GM19351 (cell line): ENCODE measurements around the gene NELFA.
"Not testable (repeated sequence)": the region's sequence is repeated elsewhere in the genome, so short reads cannot be mapped to it uniquely, and the experiment has no call there.

Source experiments
- ATAC-seq: cut with Tn5 transposase; IDR thresholded peaks from one replicate; pipeline ENCODE4 v1.9.1; 2021; ENCODE audit warnings: mild to moderate bottlenecking, moderate library complexity; ENCODE audit not compliant: unreplicated experiment

Gene NELFA

GRCh38 chr4:1996866-1997611 lies 11.7 kb downstream of the NELFA start:
- ATAC-seq = no peak

- no peak for ATAC-seq
These were observed 13.8 kb downstream of the NELFA start for GRCh38 chr4:1994938-1995337.

GRCh38 chr4:1993718-1994516 lies 14.9 kb downstream of the NELFA start:
- ATAC-seq = not testable (repeated sequence)

- no peak for ATAC-seq
These were observed 15.6 kb downstream of the NELFA start for GRCh38 chr4:1993169-1993516.

GRCh38 chr4:1992468-1993168 lies 16.2 kb downstream of the NELFA start:
- ATAC-seq = no peak

GRCh38 chr4:1991596-1992434 lies 17.0 kb downstream of the NELFA start:
- no peak for ATAC-seq

- ATAC-seq = no peak
These were observed 17.7 kb downstream of the NELFA start for GRCh38 chr4:1991087-1991486.

GRCh38 chr4:1990676-1991075 lies 18.1 kb downstream of the NELFA start:
- ATAC-seq = no peak

GRCh38 chr4:1990348-1990645 lies 18.5 kb downstream of the NELFA start:
- no peak for ATAC-seq

- ATAC-seq = no peak
These were observed 19.0 kb downstream of the NELFA start for GRCh38 chr4:1989533-1990347.

GRCh38 chr4:1988327-1988724 lies 20.4 kb downstream of the NELFA start:
- no peak for ATAC-seq

GRCh38 chr4:1987721-1988326 lies 20.9 kb downstream of the NELFA start:
- ATAC-seq = no peak

- ATAC-seq = no peak
These were observed 21.5 kb downstream of the NELFA start for GRCh38 chr4:1987296-1987695.

GRCh38 chr4:1986578-1987210 lies 22.1 kb downstream of the NELFA start:
- ATAC-seq = no peak

GRCh38 chr4:1985780-1986577 lies 22.8 kb downstream of the NELFA start:
- ATAC-seq = no peak

GRCh38 chr4:1985294-1985693 lies 23.5 kb downstream of the NELFA start:
- no peak for ATAC-seq

- ATAC-seq = no peak
These were observed 24.2 kb downstream of the NELFA start for GRCh38 chr4:1984406-1985191.
